Adrenal gland (tissue), 5 donors: ENCODE results near the gene EPB41L4B.
"Not testable (repeated sequence)": the region's sequence is repeated elsewhere in the genome, so short reads cannot be mapped to it uniquely, and the experiment has no call there.

ENCODE experiments used
- POLR2A ChIP-seq, 2 donors: fragments of 450-650 bp; IDR thresholded peaks; one replicate each; pipeline ENCODE4 v1.6.1; 2017; ENCODE audit warnings: antibody characterized with exemption in 2 of 2, mild to moderate bottlenecking in 2 of 2, moderate library complexity in 1 of 2
- TF ChIP-seq, protein P1 (sequence below), 6 experiments: fragments of 450-650 bp in 4 of 6; fragments of 200-600 bp in 2 of 6; sonication (generic) in 1 of 6; IDR thresholded peaks; 1 replicate in 5 of 6; 2 replicates in 1 of 6; pipeline versions ENCODE4 v1.5.1 to v1.8.0; 2016 to 2021; ENCODE audit warnings: antibody characterized with exemption in 6 of 6, mild to moderate bottlenecking in 2 of 6, moderate library complexity in 1 of 6
- donor health status: DM: no; HTN: no; CAD: no.

DNA sequence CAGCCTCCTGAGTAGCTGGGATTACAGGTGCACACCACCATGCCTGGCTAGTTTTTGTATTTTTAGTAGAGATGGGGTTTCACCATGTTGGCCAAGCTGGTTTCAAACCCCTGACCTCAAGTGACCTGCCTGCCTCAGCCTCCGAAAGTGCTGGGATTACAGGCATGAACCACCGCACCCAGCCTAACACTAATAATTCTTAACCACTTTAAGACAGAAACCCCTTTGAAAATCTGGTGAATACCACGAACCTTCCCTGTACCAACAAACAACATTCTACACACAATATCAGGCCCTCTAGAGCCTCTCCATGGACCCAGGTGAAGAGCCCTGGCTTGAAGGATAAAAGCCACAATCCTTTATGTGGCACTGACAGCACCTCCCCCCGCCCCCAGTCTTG, 102.6 kb downstream of the EPB41L4B start:
- not testable (repeated sequence) for TF ChIP-seq POLR2A (IDR thresholded peaks at IDR 0.05)
- TF ChIP-seq, protein P1, sequence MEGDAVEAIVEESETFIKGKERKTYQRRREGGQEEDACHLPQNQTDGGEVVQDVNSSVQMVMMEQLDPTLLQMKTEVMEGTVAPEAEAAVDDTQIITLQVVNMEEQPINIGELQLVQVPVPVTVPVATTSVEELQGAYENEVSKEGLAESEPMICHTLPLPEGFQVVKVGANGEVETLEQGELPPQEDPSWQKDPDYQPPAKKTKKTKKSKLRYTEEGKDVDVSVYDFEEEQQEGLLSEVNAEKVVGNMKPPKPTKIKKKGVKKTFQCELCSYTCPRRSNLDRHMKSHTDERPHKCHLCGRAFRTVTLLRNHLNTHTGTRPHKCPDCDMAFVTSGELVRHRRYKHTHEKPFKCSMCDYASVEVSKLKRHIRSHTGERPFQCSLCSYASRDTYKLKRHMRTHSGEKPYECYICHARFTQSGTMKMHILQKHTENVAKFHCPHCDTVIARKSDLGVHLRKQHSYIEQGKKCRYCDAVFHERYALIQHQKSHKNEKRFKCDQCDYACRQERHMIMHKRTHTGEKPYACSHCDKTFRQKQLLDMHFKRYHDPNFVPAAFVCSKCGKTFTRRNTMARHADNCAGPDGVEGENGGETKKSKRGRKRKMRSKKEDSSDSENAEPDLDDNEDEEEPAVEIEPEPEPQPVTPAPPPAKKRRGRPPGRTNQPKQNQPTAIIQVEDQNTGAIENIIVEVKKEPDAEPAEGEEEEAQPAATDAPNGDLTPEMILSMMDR (IDR thresholded peaks at IDR 0.05), result not testable (repeated sequence)
